HG02970 (cell line): ENCODE measurements around the gene SLC22A7.
"Not testable (repeated sequence)": the region's sequence is repeated elsewhere in the genome, so short reads cannot be mapped to it uniquely, and the experiment has no call there.

Source experiments
- ATAC-seq: cut with Tn5 transposase; IDR thresholded peaks from one replicate; pipeline ENCODE4 v1.9.1; 2021; ENCODE audit warnings: mild to moderate bottlenecking, moderate library complexity, moderate number of reproducible peaks; ENCODE audit not compliant: unreplicated experiment, low FRiP score

SLC22A7 gene

GRCh38 chr6:43331891-43332290 lies 33.8 kb downstream of the SLC22A7 start:
- no peak for ATAC-seq

GRCh38 chr6:43334466-43335095 lies 36.5 kb downstream of the SLC22A7 start:
- no peak for ATAC-seq

GRCh38 chr6:43335469-43335868 lies 37.4 kb downstream of the SLC22A7 start:
- ATAC-seq: no peak

GRCh38 chr6:43336382-43336781 lies 38.3 kb downstream of the SLC22A7 start:
- no peak for ATAC-seq

GRCh38 chr6:43338243-43338642 lies 40.2 kb downstream of the SLC22A7 start:
- peak; percentile 52 for ATAC-seq

- ATAC-seq: peak; percentile 51
Observed at GRCh38 chr6:43339168-43339567, 41.1 kb downstream of the SLC22A7 start.

- not testable (repeated sequence) for ATAC-seq
Observed at GRCh38 chr6:43346243-43346642, 48.2 kb downstream of the SLC22A7 start.

- ATAC-seq: no peak
Observed at GRCh38 chr6:43347021-43347420, 49.0 kb downstream of the SLC22A7 start.

GRCh38 chr6:43347444-43347843 lies 49.4 kb downstream of the SLC22A7 start:
- no peak for ATAC-seq

GRCh38 chr6:43351951-43352350 lies 53.9 kb downstream of the SLC22A7 start:
- ATAC-seq: not testable (repeated sequence)
